Endometrial microvascular endothelial cells (primary cell): ENCODE data around the gene NINJ2. TPM values are rescaled to one million over a fixed set of nuclear protein-coding genes. Genes with fewer than 3 reads are reported as not detected.

Source experiments
- in situ Hi-C: cut with HindIII; loops from 2 replicates; pipeline ENCODE4 v1.10.0; 2017; ENCODE audit warnings: low sequenced_read_pairs, low pct_unique_long_range_greater_than_20kb; ENCODE audit errors: inconsistent ontology term
- total RNA-seq: library from RNA; depleted of rRNA; stranded (reverse); fragments of >200 nt; gene quantifications from one replicate; pipeline ENCODE4 v1.2.3, GENCODE V29; 2015; ENCODE audit errors: inconsistent ontology term

NINJ2 gene
- total RNA-seq, 1 donor from 2014 or later, result 0.37 TPM

DNA sequence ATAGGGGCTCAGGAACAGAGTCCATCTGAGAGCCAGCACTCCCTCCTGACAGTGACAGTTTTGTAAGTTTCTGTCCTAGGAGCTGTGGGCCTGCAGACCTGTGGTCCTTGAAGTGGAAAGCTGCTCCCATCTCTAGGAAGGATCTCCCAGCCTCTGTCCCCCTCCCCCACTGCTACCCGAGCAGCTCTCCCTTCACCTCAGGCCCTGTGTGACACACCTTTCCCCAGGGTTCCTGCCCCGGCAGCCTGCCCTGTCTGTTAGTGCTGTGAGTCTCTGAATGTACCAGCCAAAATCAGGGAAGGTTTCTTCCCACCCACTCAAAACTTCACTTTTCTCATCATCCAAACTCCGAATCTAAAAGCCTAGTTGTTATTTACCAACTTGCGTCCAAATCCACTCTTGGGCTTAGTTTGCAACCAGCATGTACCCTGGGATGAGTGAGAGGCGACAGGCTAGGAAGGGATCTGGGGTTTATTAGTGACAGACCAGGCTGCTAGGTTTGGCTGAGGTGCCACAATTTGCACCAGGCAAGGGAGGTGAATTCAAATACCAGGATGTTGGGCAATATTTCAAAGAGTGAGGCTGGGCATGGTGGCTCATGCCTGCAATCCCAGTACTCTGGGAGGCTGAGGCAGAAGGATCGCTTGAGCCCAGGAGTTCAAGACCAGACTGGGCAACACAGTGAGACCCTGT is 39.9 kb downstream of the NINJ2 start:
- in situ Hi-C loops, result no loop called here

DNA sequence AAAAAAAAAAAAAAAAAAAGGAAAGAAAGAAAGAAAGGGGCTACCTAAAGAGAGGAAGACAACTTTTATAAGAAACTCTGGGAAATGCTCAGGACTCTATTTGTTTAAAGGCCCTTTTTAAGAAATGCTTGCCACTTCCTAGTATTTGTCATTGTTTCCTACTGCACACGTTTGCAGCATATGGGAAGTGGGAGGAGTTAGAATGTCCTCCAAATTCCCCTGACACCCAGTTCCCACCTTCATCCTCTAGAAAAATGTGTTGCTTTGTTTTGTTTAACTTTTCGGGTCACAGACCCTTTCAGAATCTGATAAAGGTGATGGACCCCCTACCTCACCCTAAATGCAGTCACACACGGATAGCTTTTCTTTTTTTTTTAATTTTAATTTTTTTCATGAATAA is 40.8 kb downstream of the NINJ2 start:
- in situ Hi-C loops, result no loop called here

DNA sequence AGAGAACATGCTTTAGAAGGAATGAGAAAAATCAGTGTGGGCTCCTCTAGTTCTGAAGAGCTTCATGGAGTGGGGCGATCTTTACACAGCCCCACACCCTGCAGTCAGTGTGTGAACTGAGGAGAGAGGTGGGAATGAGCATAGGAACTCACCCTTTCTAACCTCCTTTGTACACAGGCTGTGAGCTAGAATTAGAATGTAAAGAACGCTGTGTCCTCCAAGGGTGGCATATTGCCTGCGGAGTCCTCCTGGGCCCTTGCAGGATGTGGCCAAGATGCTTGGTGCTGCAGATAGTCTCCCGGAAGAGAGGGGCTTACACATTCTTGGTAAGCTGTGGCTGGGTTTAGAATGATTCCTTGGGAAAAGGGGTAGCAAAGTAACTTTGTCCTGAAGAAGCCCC is 43.9 kb downstream of the NINJ2 start:
- in situ Hi-C loops, result no loop called here

DNA sequence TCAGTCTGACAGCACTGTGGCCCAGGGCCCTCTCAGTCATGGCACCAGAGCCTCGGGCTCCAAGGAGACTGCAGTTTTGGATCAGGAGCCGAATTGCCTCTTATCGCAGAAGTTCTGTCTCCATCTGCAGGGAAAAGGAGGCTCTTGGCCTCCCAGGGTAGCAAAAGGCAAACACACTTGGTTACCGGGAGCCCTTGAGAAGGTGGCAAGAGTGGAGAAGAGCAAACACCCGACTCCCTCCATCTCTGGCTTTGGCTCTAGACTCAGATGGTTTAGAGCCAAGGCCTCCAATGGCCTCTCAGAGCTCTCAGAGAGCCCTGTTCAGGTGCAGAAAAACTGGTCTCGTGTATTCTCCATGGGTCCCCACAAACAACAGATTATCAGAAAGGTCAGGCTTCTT is 44.6 kb downstream of the NINJ2 start:
- in situ Hi-C loops, result no loop called here

DNA sequence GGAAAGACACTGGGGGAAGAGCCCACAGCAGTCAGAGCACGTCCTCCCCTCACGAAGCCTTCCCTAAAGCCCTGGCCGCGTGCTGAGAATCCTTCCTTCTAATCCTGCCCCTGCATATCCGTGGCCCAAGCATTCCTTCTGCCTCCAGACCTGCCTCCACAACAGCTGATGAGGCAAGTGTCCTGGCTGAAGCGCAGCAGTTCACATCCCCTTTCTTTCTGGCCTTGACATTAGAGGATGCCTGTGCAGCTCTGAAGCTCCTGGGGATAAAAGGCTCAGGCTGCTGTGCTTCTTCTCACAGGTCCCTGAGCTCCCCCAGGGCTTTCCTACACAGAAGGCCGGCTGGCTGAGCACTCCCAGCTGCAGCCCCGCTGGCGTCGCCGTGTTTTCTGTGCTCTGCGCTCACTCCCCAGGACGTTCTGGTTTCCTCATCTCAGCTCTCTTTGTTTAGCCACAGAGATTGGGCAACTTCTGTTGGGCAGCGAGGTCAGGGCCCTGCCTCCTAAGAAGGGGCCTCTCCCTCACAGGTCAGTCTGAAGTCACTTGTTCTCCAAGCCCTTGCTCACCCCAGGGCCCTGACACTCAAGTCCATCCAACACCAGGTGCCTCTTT is 45.8 kb downstream of the NINJ2 start:
- in situ Hi-C loops, result no loop called here

DNA sequence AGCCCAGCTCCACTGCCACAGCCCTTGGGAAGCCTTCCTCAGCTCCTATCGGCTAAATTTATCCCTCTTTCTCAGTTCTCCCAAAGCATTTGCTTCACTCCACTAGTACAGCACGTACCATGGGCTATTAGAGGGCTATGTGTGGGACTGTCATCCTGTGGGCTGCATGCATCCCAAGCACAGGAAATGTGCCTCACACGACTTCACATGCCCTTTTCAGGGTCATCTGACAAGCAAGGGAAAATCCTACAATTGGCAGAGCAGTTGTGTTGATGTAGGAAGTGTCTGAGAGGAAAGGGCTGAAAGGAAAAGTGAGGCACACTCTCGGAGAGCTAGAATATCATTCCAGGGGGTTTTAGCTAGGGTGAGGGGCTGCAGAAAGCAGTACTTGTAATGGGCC is 47.6 kb downstream of the NINJ2 start:
- in situ Hi-C loops, result no loop called here

DNA sequence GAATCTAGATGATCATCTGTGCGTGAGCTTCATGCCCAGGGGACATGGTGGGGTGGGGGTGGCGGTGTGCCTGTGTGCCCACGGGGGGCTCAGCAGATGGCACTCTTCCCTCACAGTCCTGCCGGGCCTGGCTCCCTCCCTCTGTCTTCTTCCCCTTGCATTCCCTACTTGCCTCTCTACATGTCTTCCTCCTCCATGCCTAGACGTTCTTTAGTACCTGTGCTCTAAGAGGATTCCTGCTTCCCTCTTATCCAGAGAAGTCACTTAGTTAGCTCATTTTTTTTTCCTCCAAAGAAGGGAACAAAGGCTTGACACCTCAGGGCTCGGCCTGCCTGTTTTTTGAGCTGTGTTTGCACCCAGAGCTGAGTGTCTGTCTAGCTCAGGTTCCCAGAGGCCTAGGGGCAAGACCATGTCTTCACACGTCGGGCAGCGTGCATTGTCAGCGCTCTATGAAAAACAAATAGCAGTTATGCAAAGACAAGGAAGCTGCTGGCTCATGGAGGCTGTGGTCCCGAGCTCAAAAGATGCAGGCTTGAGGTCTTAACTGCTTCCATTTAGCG is 48.8 kb downstream of the NINJ2 start:
- in situ Hi-C loops, result no loop called here

DNA sequence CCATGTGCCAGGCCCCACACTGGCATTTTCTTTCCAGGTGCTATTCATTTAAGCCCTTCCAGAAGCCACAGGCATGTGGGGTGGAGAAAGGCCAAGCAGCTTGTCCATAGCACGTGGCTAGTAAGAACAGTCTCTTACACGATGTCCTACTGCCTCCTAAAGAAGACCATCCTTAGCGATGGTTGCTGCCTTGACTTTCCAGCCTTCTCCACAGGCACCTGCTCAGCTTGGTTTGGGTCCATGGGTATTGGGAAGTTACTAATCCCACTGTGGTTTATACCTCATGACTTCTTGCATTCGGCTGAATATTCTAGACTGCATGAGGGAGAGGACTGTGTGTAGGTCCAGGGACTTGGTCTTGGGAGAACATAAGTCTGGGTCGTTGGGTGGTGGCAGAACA is 49.2 kb downstream of the NINJ2 start:
- in situ Hi-C loops, result no loop called here

DNA sequence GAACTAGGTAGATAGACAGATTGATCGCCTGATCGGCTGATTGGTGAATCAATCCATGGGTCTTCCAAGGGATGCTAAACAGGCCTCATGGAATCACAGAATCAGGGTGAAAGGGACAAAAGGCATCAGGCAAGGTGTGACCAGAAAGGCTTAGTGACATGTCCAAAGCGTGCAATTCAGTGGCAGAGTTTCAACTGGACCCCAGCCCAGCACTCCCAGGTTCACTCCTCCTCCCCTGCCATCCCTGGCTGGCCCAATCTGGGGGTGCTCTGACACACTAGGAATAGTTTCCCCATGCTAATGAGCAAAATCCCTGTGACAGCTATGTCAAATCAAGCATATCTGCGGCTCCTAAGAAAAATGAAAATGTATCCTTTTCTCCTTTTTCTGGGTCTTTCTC is 50.4 kb downstream of the NINJ2 start:
- in situ Hi-C loops, result no loop called here

DNA sequence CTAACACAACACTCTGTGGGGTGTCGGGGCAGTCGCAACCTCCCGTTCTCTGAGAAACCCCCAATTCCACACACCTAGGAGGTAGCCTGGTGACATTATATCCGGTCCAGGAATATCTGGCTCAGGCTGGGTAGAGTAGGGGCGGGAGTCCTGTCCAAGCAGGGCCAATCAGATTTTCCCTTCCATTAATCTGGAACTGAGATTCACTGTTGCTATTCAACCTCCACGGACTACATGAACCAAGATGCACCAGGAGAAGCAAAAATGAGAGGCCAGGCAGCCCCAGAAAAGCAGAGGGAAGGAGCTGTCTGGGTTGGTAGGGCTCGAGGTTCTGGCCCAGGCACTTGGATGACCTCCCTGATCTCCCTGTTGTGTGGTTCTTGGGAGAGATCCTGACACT is 51.0 kb downstream of the NINJ2 start:
- in situ Hi-C loops, result no loop called here

DNA sequence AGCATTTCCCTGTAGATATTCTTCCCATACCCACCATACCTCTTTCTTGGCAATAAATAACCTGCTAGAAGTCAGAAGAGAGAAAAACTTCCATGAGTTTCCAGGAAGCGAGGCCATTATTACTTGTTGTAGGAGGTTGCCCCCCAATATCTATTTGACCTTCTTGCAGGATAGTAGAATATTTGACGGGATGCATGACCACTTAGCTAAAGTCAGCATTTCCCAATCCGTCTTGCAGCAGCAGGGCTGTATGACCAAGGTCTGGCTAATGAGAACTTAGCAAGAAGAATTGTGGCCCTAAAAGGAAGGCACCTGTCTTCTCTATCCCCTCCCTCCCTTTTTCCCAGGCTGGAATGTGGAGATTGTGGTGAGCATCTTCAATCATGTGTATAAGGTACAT is 51.5 kb downstream of the NINJ2 start:
- in situ Hi-C loops, result no loop called here

DNA sequence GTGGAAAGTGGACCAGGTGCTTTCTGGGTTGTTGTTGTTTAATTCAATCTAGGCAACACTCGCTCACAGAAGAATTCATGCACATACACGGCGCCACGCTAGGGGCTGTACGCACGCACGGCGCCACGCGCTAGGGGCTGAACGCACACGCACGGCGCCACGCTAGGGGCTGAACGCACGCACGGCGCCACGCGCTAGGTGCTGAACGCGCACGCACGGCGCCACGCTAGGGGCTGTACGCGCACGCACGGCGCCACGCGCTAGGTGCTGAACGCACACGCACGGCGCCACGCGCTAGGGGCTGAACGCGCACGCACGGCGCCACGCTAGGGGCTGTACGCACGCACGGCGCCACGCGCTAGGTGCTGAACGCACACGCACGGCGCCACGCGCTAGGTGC is 54.3 kb downstream of the NINJ2 start:
- in situ Hi-C loops, result no loop called here

DNA sequence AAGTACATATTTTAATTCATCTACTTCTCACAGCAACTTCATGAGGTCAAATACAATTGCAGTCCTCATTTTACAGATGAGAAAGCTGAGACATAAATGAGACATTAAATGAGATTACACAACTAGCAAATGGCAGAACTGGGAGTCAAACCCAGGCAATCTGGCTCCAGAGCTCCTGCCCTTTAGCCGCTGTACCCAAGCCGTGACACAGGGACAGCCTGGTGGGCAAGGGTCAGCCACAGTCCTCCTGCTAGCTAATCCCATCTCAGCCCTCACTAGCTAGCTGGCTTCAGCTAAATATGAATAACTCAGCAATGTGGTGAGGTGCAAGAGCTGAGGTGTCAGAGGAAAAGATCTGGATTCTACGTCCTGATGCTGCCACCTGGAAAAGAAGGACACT is 54.8 kb downstream of the NINJ2 start:
- in situ Hi-C loops, result no loop called here

DNA sequence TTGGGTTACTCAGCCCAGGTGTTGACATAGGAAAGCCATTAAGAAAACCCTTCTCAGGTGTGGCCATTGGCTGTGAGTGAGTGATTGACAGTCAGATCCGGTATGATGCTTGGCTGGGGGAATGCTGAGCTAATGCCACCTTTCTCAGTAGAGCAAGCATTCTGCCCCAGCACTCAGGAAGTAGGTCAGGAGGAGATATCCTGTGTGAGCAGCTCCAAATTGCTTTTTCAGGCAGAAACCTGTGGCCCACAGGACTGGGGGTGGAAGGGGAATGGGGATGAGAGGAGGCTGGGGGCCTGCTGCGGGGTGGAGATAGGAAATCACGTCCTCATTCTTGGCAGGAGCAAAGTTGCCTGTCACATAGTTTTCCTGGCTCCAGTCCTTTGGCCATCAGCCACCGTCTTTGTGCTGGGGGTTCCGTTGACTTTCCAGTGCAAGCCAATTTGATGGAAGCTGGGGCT is 55.7 kb downstream of the NINJ2 start:
- in situ Hi-C loops, result no loop called here

DNA sequence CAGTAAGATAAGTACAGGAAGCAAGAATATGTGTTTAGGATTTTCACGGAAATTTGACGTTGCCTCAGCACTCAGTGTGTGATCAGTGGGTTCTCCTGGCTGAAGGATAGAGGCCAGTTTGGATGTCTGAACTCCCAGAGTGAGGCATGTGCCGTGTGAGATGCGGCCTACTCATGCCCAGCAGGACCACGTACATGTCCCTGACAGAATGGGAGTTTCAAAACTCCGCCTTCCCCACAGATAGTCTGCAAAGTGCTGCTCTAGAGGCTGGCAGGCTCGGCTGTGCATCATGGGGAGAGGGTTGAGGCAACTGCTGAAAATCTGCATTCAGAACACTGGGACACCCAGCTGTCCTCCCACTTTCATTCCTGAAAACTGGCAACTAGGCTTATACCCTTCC is 58.3 kb downstream of the NINJ2 start:
- in situ Hi-C loops, result no loop called here

DNA sequence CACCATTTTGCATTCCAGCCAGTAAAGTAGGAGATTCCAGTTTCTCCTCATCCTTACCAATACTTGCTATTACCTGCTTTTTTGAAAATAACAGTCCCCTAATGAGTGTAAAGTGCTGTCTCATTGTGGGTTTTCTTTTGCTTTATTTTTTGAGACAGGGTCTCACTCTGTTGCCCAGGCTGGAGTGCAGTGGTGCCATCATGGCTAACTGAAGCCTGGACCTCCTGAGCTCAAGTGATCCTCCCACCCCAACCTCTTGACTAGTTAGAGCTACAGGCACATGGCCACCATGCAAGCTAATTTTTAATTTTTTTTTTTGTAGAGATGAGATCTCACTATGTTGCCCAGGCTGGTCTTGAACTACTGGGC is 60.6 kb downstream of the NINJ2 start:
- in situ Hi-C loops, result no loop called here

DNA sequence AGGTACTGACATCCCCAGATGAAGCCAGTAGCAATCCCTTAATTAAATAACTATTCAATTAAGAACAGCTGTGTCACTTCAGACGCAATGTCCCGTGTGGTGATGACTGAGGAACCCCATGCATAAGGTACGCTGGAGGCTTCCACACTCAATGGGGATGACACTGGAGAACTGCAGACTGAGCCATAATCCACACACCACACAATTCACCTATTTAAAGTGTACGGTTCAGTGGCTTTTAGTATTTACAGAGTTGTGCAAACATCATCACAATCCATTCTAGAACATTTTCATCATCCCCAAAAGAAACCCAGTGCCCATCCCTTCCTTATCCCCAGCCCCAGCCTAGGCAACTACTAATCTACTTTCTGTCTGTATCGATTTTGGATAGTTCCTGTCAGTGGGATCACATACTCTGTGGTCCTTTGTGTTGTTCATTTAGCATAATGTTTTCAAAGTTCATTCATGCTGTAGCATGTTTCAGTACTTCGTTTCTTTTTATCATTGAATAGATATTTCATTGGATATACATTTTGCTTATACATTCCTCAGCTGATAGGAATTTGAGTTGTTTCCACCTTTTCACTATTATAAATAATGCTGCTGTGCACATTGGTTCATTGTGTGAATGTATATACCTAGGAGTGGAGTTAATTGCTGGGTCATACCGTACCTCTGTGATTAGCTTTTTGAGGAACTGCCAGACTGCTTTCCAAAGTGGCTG is 61.1 kb downstream of the NINJ2 start:
- in situ Hi-C loops, result no loop called here

DNA sequence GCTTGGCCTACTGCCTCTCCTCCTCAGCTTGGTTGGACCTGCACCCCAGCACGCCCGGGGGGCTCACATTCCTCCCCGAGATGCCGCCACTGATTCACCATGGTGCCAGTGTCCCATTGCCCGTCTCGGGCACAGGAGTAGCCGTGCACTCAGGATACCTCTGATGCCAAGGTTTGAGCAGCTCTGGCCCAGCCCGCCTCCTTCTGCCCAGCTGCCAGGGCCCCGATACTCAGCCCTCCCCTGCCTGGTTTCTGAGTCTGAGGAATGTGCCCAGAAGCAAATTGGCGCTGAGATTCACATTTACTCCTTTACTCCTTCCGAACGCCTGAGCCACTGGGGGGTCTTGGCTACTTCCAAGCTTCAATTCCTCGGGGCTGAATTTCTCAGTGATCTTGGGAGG is 63.5 kb downstream of the NINJ2 start:
- in situ Hi-C loops, result no loop called here

DNA sequence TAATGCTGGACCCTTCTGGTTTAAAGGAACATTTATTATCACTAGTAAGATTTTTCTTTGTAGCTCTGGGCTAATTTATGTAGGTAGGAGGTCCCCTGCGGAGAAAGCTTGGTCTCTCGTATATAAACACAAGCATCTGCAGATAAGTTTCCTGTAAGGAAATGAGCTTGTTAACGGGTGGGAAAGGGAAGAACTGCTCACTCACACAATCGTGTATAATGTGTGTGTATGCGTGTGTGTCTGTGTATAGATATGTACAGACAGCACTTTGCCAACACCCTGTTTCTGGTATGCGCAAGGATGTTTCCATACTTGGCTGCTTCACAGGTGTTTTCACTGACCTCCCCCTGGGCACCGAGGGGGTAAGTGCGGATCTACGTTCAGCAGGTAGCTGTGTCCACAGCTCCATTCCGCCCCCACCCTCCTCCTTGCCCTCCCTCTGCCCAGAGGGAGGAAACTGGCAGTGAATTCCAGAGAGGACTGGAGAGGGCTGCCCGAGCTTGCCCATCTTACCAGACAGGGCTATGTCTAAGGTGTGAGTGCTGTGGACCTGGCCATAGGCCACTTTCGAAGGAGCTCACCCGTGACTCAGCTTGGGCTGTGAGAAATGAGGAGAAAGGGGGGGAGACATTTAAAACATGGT is 65.2 kb downstream of the NINJ2 start:
- in situ Hi-C loops, result no loop called here
